ENCODE data around the gene NUBP2.

GRCh38 chr16:1759511-1759910 lies 23.2 kb upstream of the NUBP2 start:
- TF ChIP-seq, protein P1, sequence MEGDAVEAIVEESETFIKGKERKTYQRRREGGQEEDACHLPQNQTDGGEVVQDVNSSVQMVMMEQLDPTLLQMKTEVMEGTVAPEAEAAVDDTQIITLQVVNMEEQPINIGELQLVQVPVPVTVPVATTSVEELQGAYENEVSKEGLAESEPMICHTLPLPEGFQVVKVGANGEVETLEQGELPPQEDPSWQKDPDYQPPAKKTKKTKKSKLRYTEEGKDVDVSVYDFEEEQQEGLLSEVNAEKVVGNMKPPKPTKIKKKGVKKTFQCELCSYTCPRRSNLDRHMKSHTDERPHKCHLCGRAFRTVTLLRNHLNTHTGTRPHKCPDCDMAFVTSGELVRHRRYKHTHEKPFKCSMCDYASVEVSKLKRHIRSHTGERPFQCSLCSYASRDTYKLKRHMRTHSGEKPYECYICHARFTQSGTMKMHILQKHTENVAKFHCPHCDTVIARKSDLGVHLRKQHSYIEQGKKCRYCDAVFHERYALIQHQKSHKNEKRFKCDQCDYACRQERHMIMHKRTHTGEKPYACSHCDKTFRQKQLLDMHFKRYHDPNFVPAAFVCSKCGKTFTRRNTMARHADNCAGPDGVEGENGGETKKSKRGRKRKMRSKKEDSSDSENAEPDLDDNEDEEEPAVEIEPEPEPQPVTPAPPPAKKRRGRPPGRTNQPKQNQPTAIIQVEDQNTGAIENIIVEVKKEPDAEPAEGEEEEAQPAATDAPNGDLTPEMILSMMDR (conservative IDR thresholded peaks at IDR 0.05; ENCODE audit: low read depth, low read length): no peak
- no peak for TF ChIP-seq EZH2 (IDR thresholded peaks at IDR 0.05; ENCODE audit: low read length, unreplicated experiment)
- TF ChIP-seq EZH2phosphoT487 (IDR thresholded peaks at IDR 0.05; ENCODE audit: borderline replicate concordance, low read length): no peak

All from PC-3 (cell line).